Activated CD4-positive, alpha-beta memory T cell treated with anti-CD3 and anti-CD28 coated beads for 36 hours (primary cell): Measurements from ENCODE around the gene EIF4EBP2. TPM values are rescaled to one million over a fixed set of nuclear protein-coding genes. Genes with fewer than 3 reads are reported as not detected.
A peak's percentile ranks its signal among the peaks of the same experiment; 100 is the strongest.

Experiments
- CTCF ChIA-PET: fragments of 350-600 bp; sonication (Branson Sonifier 250); formaldehyde crosslinking; loops from one replicate; lab custom pipeline; 2021; ENCODE audit warnings: antibody characterized with exemption, inconsistent platforms; lab: Charles Lee
- POLR2A ChIA-PET: fragments of 350-600 bp; sonication (Branson Sonifier 250); formaldehyde crosslinking; loops from one replicate; lab custom pipeline; 2021; ENCODE audit warnings: antibody characterized with exemption; lab: Charles Lee
- DNase-seq: peaks from one replicate; pipeline ENCODE4 v3.0.0-alpha.2; 2020
- H3K27ac Mint-ChIP-seq: one replicate; pipeline ENCODE4 v1.8.0; 2021; ENCODE audit warnings: mixed read lengths
- H3K27me3 Mint-ChIP-seq: one replicate; pipeline ENCODE4 v1.8.0; 2021; ENCODE audit warnings: mixed read lengths
- H3K36me3 Mint-ChIP-seq: one replicate; pipeline ENCODE4 v1.8.0; 2021; ENCODE audit warnings: mixed read lengths
- H3K4me1 Mint-ChIP-seq: one replicate; pipeline ENCODE4 v1.8.0; 2021; ENCODE audit warnings: low read depth, mixed read lengths
- H3K4me3 Mint-ChIP-seq: one replicate; pipeline ENCODE4 v1.8.0; 2021; ENCODE audit warnings: mild to moderate bottlenecking, mixed read lengths
- H3K9me3 Mint-ChIP-seq: one replicate; pipeline ENCODE4 v1.8.0; 2021; ENCODE audit warnings: mixed read lengths
- intact Hi-C: fragments of 100-400 bp; cut with micrococcal nuclease; formaldehyde crosslinking; loops from one replicate; pipeline ENCODE4 v1.15.1; 2023
- total RNA-seq, 2 experiments: library from RNA; stranded (reverse); gene quantifications; one replicate each; pipeline ENCODE4 v1.2.3, GENCODE V29; 2021

The EIF4EBP2 gene
- total RNA-seq, 2 experiments from 2014 or later: 27.1 to 27.5 TPM

DNA sequence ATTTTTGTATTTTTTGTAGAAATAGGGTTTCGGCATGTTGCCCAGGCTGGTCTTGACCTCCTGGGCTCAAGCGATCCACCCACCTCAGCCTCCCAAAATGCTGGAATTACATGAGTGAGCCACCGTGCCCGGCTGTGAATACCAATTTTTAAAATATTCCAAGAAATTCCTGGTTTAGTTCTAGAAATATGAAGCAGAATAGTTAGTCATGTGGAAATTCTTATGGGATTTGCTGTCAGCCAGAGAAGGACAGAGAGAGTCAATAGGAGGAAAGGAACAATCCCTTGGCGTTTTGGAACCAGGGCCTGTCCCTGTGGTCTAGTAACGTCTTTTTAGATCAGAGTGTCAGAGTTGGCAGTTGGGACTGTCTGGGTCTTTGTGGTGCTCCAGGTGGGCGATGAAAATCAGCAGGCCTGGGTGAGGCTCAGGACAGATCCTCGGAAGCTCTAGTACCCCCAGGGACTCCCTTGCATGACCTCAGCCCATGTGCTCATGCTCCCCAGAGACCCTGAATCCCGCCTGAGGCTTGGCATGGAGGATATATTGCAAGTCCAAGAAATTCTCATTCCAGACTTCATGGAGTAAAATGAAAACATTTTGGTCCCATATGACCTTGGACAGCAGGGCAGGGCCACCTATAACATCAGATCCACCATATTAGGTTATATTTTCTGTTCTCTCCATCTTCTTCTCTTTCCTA is 29.8 kb downstream of the EIF4EBP2 start:
- H3K36me3 Mint-ChIP-seq: no peaks in the 10 kb centered on the region
- no peaks in the 10 kb centered on the region for H3K9me3 Mint-ChIP-seq
- no peaks in the 10 kb centered on the region for H3K27me3 Mint-ChIP-seq
- no peak overlapping the region for H3K4me3 Mint-ChIP-seq
- H3K4me1 Mint-ChIP-seq: peaks cover 20% of the 10 kb centered on the region
- no peak overlapping the region for H3K27ac Mint-ChIP-seq
- CTCF ChIA-PET: interaction anchor here (0.7 to 1.2 kb wide), 3 partner anchors 30 to 212 kb away, joined by 3 read pairs; partner anchors contain the start of gene EIF4EBP2
- POLR2A ChIA-PET: no interaction called here
- intact Hi-C loops: no loop called here
- DNase-seq: no peak

GRCh38 chr10:70435241-70436085 is 31.5 kb downstream of the EIF4EBP2 start:
- Mint-ChIP-seq H3K9me3 (no peaks in the 10 kb centered on the region), H3K36me3 (no peaks in the 10 kb centered on the region), H3K27ac (no peak overlapping the region), H3K27me3 (peaks cover 13% of the 10 kb centered on the region), H3K4me1 (peaks cover 20% of the 10 kb centered on the region), H3K4me3 (no peak overlapping the region)
- DNase-seq: no peak
- POLR2A ChIA-PET: no interaction called here
- CTCF ChIA-PET: interaction anchor here (0.7 to 1.2 kb wide), 2 partner anchors 26 to 349 kb away, joined by 3 to 4 read pairs; no protein-coding TSS in a partner anchor
- intact Hi-C loops: no loop called here

DNA sequence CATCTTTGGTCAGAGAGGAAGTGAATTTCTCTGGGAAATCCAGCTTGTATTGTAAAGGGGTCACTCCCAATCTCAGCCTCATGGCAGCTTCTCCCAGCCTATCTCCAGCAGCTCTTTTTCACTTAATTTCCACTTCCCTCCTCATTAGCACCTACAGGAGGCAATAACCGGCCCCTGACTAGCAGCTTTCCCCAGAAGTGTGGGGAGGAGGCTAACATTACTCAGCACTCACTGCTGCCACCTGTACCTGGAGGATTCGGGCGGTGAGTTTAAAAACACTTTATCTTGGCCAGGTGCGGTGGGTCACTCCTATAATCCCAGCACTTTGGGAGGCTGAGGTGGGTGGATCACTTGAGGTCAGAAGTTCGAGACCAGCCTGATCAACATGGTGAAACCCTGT is 33.8 kb downstream of the EIF4EBP2 start:
- H3K4me3 Mint-ChIP-seq: no peak overlapping the region
- POLR2A ChIA-PET: no interaction called here

DNA sequence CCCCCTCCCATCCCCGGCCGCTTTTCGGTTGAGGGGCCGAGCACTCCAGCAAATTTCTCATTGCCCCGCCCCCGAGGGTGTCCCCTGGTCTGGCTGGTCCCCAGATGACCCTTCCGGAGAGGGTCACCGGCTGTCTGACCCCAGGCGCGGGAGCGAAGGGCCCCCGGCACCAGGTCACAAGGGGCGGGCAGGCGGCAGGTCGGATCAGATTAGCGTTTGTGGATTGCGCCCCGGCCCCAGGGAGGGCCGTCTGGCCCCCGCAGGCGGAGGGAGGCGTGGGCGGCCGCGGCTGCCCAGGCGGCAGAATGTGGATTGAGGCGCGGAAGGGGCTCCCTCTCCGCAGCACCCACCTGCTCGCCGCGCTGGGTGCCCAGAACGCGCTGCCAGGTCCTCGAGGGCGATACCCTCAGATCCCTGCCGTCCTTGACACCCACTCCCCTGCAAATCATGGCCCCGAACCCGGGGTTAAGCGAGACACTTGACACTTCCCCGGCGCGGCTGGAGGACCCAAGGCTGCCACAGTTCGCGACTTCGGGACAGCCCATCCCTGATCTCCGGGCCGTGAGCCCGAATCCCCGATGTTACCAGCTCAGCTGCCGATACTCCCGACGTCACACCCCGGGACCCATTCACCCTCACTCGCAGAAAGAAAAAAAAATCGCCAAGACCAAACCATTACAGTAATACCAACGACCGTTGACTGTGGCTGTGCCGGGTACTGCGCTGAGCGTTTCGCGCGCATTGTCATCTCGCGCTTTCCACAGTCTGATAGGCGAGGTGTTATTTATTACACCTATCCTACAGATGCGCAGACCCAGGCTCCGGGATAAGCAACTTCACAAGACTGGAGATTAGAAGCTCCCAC is 36.6 kb downstream of the EIF4EBP2 start:
- Mint-ChIP-seq H3K27me3 (peaks cover 35% of the 10 kb centered on the region), H3K4me3 (peak overlapping the region; percentile 55), H3K9me3 (no peaks in the 10 kb centered on the region), H3K27ac (no peak overlapping the region), H3K4me1 (peaks cover 13% of the 10 kb centered on the region), H3K36me3 (no peaks in the 10 kb centered on the region)
- ChIA-PET CTCF (interaction anchor here (1.4 kb wide), 1 partner anchor 21 kb away, joined by 5 read pairs; no protein-coding TSS in a partner anchor), POLR2A (interaction anchor here (0.8 kb wide), 1 partner anchor 10 kb away, joined by 5 read pairs; no protein-coding TSS in a partner anchor)
- intact Hi-C loops: no loop called here
- peak; percentile 43 for DNase-seq

More for the DNA sequence above, 33.8 kb downstream of the EIF4EBP2 start:
- H3K36me3 Mint-ChIP-seq: no peaks in the 10 kb centered on the region
- H3K9me3 Mint-ChIP-seq: no peaks in the 10 kb centered on the region
- H3K27me3 Mint-ChIP-seq: peaks cover 31% of the 10 kb centered on the region
- intact Hi-C loops: no loop called here
- DNase-seq: no peak
- CTCF ChIA-PET: no interaction called here
- H3K27ac Mint-ChIP-seq: no peak overlapping the region
- H3K4me1 Mint-ChIP-seq: peaks cover 22% of the 10 kb centered on the region

DNA sequence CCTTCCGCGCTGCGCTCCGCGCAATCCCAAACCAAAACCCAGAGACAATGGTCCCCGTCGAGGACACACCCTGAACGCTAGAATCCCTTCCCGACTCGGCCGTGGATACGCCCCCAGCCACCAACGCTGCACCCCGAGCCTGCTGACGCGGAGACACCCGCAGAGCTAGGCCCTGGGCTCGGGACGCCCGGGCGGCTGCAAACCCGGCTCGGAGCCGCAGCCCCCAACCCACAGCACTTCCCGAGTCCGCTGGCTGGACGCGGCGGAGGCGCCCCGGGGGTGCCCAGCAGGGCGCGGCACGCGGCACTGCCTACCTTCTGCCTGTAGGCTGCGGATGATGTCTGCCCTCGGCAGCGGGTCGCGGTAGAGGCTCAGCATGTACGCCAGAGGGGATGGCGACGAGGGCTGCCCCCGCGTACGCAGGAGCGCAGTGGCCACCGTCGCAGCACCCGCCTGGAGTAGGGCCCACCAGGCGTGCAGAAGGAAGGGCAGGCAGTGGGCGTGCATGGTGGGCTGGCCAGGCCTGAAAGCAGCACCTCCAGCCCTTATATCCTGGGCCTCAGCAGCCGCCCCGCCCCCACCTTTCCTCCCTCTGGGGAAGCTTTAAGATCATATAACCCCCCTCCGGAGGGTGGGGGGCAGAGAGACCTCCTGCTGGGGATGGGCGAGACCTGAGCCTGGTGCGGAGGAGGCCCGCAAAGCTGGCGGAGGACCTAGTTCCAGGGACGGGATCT is 37.4 kb downstream of the EIF4EBP2 start, which contains the start of gene NODAL:
Gene NODAL (minus strand): TSS at position 521 of the 734 bp plus-strand sequence. CDS start 14 bp downstream, at position 507.
- ChIA-PET POLR2A (no interaction called here), CTCF (interaction anchor here (1.0 to 1.4 kb wide), 2 partner anchors 20 to 39 kb away, joined by 3 to 5 read pairs; no protein-coding TSS in a partner anchor)
- Mint-ChIP-seq H3K27me3 (peaks cover 35% of the 10 kb centered on the region), H3K4me3 (peak within 1 kb of the TSS; percentile 55), H3K36me3 (no peaks in the 10 kb centered on the region), H3K9me3 (no peaks in the 10 kb centered on the region), H3K4me1 (peaks cover 13% of the 10 kb centered on the region), H3K27ac (no peak within 1 kb of the TSS)
- no peak for DNase-seq
- intact Hi-C loops: no loop called here

- Mint-ChIP-seq H3K4me1 (peaks cover 13% of the 10 kb centered on the region), H3K27ac (no peak overlapping the region), H3K27me3 (peaks cover 35% of the 10 kb centered on the region), H3K4me3 (no peak overlapping the region), H3K9me3 (no peaks in the 10 kb centered on the region), H3K36me3 (no peaks in the 10 kb centered on the region)
- POLR2A ChIA-PET: no interaction called here
- intact Hi-C loops: no loop called here
- no peak for DNase-seq
- CTCF ChIA-PET: interaction anchor here (1.0 to 1.4 kb wide), 2 partner anchors 19 to 40 kb away, joined by 3 to 5 read pairs; no protein-coding TSS in a partner anchor
These were observed 38.0 kb downstream of the EIF4EBP2 start for GRCh38 chr10:70441895-70442309.

DNA sequence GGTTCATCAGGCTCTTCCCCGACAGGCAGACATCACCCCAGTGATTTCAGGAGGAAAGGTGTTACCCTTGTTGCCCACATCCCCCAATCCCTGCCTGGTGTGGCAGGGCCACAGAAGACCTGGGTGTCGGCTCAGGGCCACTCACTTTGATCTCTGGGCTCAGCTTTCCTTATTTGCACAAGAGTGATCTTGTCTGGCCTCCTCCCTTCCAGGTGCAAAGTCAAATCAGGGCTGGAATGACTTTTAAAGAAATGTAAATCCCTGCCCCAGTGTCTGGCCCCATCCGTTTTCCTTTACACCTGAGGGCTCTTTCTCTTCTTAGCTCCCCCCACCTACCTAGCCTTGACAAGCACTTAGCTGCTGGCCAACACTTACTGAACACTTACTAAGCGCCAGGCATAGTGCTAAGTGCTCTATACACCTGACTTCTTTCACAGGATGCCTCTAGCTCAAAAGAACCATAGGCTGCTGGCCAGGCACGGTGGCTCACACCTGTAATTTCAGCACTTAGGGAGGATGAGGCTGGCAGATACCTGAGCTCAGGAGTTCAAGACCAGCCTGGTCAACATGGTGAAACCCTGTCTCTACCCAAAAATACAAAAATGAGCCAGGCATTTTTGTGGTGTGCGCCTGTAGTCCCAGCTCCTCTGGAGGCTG is 38.5 kb downstream of the EIF4EBP2 start:
- DNase-seq: no peak
- H3K27ac Mint-ChIP-seq: no peak overlapping the region
- H3K4me1 Mint-ChIP-seq: peaks cover 13% of the 10 kb centered on the region
- H3K9me3 Mint-ChIP-seq: no peaks in the 10 kb centered on the region
- H3K27me3 Mint-ChIP-seq: peaks cover 35% of the 10 kb centered on the region
- CTCF ChIA-PET: no interaction called here
- intact Hi-C loops: no loop called here
- POLR2A ChIA-PET: no interaction called here
- no peaks in the 10 kb centered on the region for H3K36me3 Mint-ChIP-seq
- H3K4me3 Mint-ChIP-seq: no peak overlapping the region

- POLR2A ChIA-PET: no interaction called here
- peaks cover 13% of the 10 kb centered on the region for H3K4me1 Mint-ChIP-seq
- no peaks in the 10 kb centered on the region for H3K36me3 Mint-ChIP-seq
- no peak overlapping the region for H3K27ac Mint-ChIP-seq
- intact Hi-C loops: no loop called here
- H3K4me3 Mint-ChIP-seq: no peak overlapping the region
- no peaks in the 10 kb centered on the region for H3K9me3 Mint-ChIP-seq
- CTCF ChIA-PET: interaction anchor here (1.3 kb wide), 1 partner anchor 18 kb away, joined by 3 read pairs; no protein-coding TSS in a partner anchor
- no peak for DNase-seq
- H3K27me3 Mint-ChIP-seq: peaks cover 29% of the 10 kb centered on the region
These were observed 40.8 kb downstream of the EIF4EBP2 start for GRCh38 chr10:70444744-70445143.

GRCh38 chr10:70445718-70446657 is 42.0 kb downstream of the EIF4EBP2 start:
- no peak for DNase-seq
- H3K9me3 Mint-ChIP-seq: no peaks in the 10 kb centered on the region
- intact Hi-C loops: no loop called here
- peaks cover 25% of the 10 kb centered on the region for H3K27me3 Mint-ChIP-seq
- H3K27ac Mint-ChIP-seq: no peak overlapping the region
- H3K36me3 Mint-ChIP-seq: no peaks in the 10 kb centered on the region
- peaks cover 7% of the 10 kb centered on the region for H3K4me1 Mint-ChIP-seq
- CTCF ChIA-PET: interaction anchor here (0.9 to 3.3 kb wide), 4 partner anchors 13 to 95 kb away, joined by 3 to 10 read pairs (median 3); no protein-coding TSS in a partner anchor
- POLR2A ChIA-PET: no interaction called here
- H3K4me3 Mint-ChIP-seq: no peak overlapping the region

- Mint-ChIP-seq H3K27me3 (peaks cover 8% of the 10 kb centered on the region), H3K36me3 (no peaks in the 10 kb centered on the region), H3K4me3 (no peak overlapping the region), H3K9me3 (no peaks in the 10 kb centered on the region), H3K27ac (no peak overlapping the region), H3K4me1 (no peaks in the 10 kb centered on the region)
- DNase-seq: no peak
- intact Hi-C loops: no loop called here
- POLR2A ChIA-PET: no interaction called here
- CTCF ChIA-PET: interaction anchor here (0.6 to 3.3 kb wide), 2 partner anchors 13 to 39 kb away, joined by 3 to 10 read pairs; no protein-coding TSS in a partner anchor
These were observed 44.3 kb downstream of the EIF4EBP2 start for GRCh38 chr10:70448236-70448635.
